ENCODE data around the gene STK17A. TPM values are rescaled to one million over a fixed set of nuclear protein-coding genes. Genes with fewer than 3 reads are reported as not detected.

Gene STK17A
- total RNA-seq, 1 experiment from 2014 or later = 75.4 TPM

DNA sequence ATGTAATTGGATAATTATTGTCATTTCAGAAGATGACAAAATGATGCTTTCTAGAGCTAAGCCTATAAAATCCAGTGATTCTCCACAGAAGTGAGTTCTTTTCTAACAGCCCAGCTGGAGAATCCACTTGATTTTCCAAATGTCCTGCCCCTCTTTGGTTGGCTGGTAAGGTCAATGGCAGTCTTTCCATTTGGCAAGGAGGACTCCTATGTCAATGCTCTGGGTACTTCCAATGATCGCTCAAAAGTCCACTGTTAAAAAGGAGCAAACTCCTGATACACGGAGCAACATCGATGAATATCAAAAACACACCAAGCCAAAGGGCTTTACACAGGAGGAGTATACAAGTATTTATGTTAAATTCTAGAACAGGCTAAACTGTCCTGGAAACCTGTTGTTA is 57.8 kb downstream of the STK17A start:
- no peaks in the 10 kb centered on the region for H3K9me3 ChIP-seq (ENCODE audit: low read length)
- no peak overlapping the region for H2AFZ ChIP-seq (ENCODE audit: low read length)
- H3K79me2 ChIP-seq (ENCODE audit: low read length) = peaks cover 35% of the 10 kb centered on the region
- peak overlapping the region; percentile 55 for H3K27ac ChIP-seq (ENCODE audit: low read length)
- DNase-seq (no peak), ATAC-seq (no peak)
- no peaks in the 10 kb centered on the region for H3K9me2 ChIP-seq (replicated peaks; ENCODE audit: low read length)
- H3K9ac ChIP-seq (ENCODE audit: low read length) = no peak overlapping the region
- TF ChIP-seq CTCF (conservative IDR thresholded peaks at IDR 0.05; ENCODE audit: low read depth, low read length) (no peak), EZH2 (IDR thresholded peaks at IDR 0.05; ENCODE audit: low read length, unreplicated experiment) (no peak), EZH2phosphoT487 (IDR thresholded peaks at IDR 0.05; ENCODE audit: borderline replicate concordance, low read length) (no peak)
- no peaks in the 10 kb centered on the region for H4K20me1 ChIP-seq (ENCODE audit: low read length)
- H3K4me1 ChIP-seq (ENCODE audit: insufficient read depth, low read length) = peaks cover 34% of the 10 kb centered on the region
- H3K4me2 ChIP-seq (ENCODE audit: low read length) = no peak overlapping the region
- BruUV-seq (replicated peaks) = no TSS peak
- intact Hi-C loops (cut with micrococcal nuclease) = no loop called here
- H3F3A ChIP-seq (ENCODE audit: low read length, unreplicated experiment) = peaks cover 9% of the 10 kb centered on the region
- ChIA-PET POLR2A (ENCODE audit: unreplicated experiment) (interaction anchor here (1.7 kb wide), 1 partner anchor 58 kb away, joined by 13 read pairs; the partner anchor contains the start of gene STK17A), CTCF (interaction anchor here (1.2 to 1.4 kb wide), 2 partner anchors 58 to 59 kb away, joined by 4 to 11 read pairs; partner anchors contain the start of gene STK17A)
- H3K27me3 ChIP-seq (ENCODE audit: low read length) = no peaks in the 10 kb centered on the region
- H3K4me3 ChIP-seq (ENCODE audit: low read length) = no peak overlapping the region
- H3K36me3 ChIP-seq (ENCODE audit: low read depth, low read length) = peaks cover 60% of the 10 kb centered on the region

DNA sequence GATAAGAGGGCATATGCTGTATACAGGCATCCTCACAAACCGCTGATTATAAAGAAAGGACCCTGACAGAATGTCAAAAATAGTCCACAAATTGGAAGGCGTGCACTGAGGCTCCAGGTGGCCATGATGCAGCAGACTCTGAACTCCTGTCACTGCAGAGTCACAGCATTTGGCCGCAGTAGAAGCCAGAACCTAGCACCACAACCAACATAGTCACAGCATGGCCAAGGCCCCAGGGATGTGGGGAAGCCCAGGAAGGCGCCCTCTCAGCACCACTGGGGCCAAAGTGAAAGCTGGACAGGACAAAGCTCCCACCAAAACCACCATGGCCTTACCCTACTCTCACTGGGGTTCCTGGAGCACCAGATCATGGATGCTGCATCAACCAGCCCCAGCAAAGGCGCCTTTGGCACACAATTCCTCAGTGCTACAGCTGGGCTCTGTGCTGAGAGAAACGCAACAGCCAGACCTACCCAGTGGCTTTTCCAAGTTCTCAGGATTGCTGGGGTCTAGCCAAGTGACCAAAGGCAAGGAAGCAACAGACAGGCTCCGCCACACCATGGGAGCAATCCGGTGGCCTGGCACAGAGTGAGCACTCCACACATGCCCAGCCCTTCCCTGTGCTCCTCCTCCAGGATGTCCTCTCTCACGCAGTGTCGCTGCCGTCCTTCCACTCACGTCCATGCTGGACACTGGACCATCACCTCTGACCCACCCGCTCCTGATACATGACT is 60.2 kb downstream of the STK17A start:
- ATAC-seq (no peak), DNase-seq (no peak)
- peaks cover 6% of the 10 kb centered on the region for H3F3A ChIP-seq (ENCODE audit: low read length, unreplicated experiment)
- no peaks in the 10 kb centered on the region for H3K9me3 ChIP-seq (ENCODE audit: low read length)
- H3K4me3 ChIP-seq (ENCODE audit: low read length) = no peak overlapping the region
- intact Hi-C loops (cut with micrococcal nuclease) = no loop called here
- H3K4me2 ChIP-seq (ENCODE audit: low read length) = no peak overlapping the region
- H3K27ac ChIP-seq (ENCODE audit: low read length) = no peak overlapping the region
- H3K79me2 ChIP-seq (ENCODE audit: low read length) = peaks cover 51% of the 10 kb centered on the region
- no TSS peak for BruUV-seq (replicated peaks)
- no peaks in the 10 kb centered on the region for H3K9me2 ChIP-seq (replicated peaks; ENCODE audit: low read length)
- H3K9ac ChIP-seq (ENCODE audit: low read length) = no peak overlapping the region
- no peak overlapping the region for H2AFZ ChIP-seq (ENCODE audit: low read length)
- H3K36me3 ChIP-seq (ENCODE audit: low read depth, low read length) = peaks cover 46% of the 10 kb centered on the region
- ChIA-PET POLR2A (ENCODE audit: unreplicated experiment) (no interaction called here), CTCF (no interaction called here)
- H4K20me1 ChIP-seq (ENCODE audit: low read length) = no peaks in the 10 kb centered on the region
- H3K27me3 ChIP-seq (ENCODE audit: low read length) = no peaks in the 10 kb centered on the region
- no peak for TF ChIP-seq CTCF (conservative IDR thresholded peaks at IDR 0.05; ENCODE audit: low read depth, low read length)
- no peak for TF ChIP-seq EZH2phosphoT487 (IDR thresholded peaks at IDR 0.05; ENCODE audit: borderline replicate concordance, low read length)
- no peak for TF ChIP-seq EZH2 (IDR thresholded peaks at IDR 0.05; ENCODE audit: low read length, unreplicated experiment)
- peaks cover 41% of the 10 kb centered on the region for H3K4me1 ChIP-seq (ENCODE audit: insufficient read depth, low read length)

- ChIA-PET CTCF (no interaction called here), POLR2A (ENCODE audit: unreplicated experiment) (no interaction called here)
- no TSS peak for BruUV-seq (replicated peaks)
Observed at GRCh38 chr7:43643846-43644245, 60.9 kb downstream of the STK17A start.

More at GRCh38 chr7:43643846-43644245, 60.9 kb downstream of the STK17A start:
- no peak for TF ChIP-seq CTCF (conservative IDR thresholded peaks at IDR 0.05; ENCODE audit: low read depth, low read length)
- DNase-seq (no peak), ATAC-seq (no peak)
- Histone ChIP-seq H3K9ac (ENCODE audit: low read length) (no peak overlapping the region), H3K27ac (ENCODE audit: low read length) (no peak overlapping the region), H4K20me1 (ENCODE audit: low read length) (no peaks in the 10 kb centered on the region), H3K4me3 (ENCODE audit: low read length) (no peak overlapping the region), H2AFZ (ENCODE audit: low read length) (no peak overlapping the region), H3K9me2 (replicated peaks; ENCODE audit: low read length) (no peaks in the 10 kb centered on the region), H3K9me3 (ENCODE audit: low read length) (no peaks in the 10 kb centered on the region), H3K36me3 (ENCODE audit: low read depth, low read length) (peaks cover 42% of the 10 kb centered on the region), H3K79me2 (ENCODE audit: low read length) (peaks cover 51% of the 10 kb centered on the region), H3K4me1 (ENCODE audit: insufficient read depth, low read length) (peaks cover 47% of the 10 kb centered on the region), H3K4me2 (ENCODE audit: low read length) (no peak overlapping the region), H3K27me3 (ENCODE audit: low read length) (no peaks in the 10 kb centered on the region), H3F3A (ENCODE audit: low read length, unreplicated experiment) (peaks cover 13% of the 10 kb centered on the region)
- intact Hi-C loops (cut with micrococcal nuclease) = no loop called here

Data from PC-3 (cell line).